Keratinocyte (primary cell): Measurements from ENCODE around the gene ACADSB. TPM values are rescaled to one million over a fixed set of nuclear protein-coding genes. Genes with fewer than 3 reads are reported as not detected.

Source experiments
- DNase-seq: peaks from one replicate; pipeline ENCODE4 v3.0.0-alpha.2; 2011; ENCODE audit warnings: low read depth, missing footprints, low spot score
- FAIRE-seq: peaks from 2 replicates; lab custom pipeline; 2011; peaks lifted over from hg19 to GRCh38; lab: Jason Lieb, UNC
- H2AFZ ChIP-seq: 2 replicates; pipeline ENCODE4 v1.6.0; 2012; ENCODE audit warnings: low read length, control low read depth, inconsistent platforms; ENCODE audit not compliant: control insufficient read depth
- H3K27ac ChIP-seq: 2 replicates; pipeline ENCODE4 v1.5.1; 2011; ENCODE audit warnings: low read length; ENCODE audit not compliant: control insufficient read depth, insufficient read depth
- H3K27me3 ChIP-seq: 3 replicates; pipeline ENCODE4 v1.6.0; 2011; ENCODE audit warnings: low read length; ENCODE audit not compliant: control insufficient read depth, insufficient read depth; ENCODE audit errors: extremely low read depth
- H3K36me3 ChIP-seq, 2 experiments: 2 replicates in 1 of 2; 3 replicates in 1 of 2; pipeline ENCODE4 v1.5.1; 2011; ENCODE audit warnings: low read length in 2 of 2, mild to moderate bottlenecking in 1 of 2; ENCODE audit not compliant: control insufficient read depth in 2 of 2, insufficient read depth in 2 of 2; ENCODE audit errors: extremely low read depth in 1 of 2
- H3K4me1 ChIP-seq: 3 replicates; pipeline ENCODE4 v1.5.1; 2011; ENCODE audit warnings: low read length; ENCODE audit not compliant: control insufficient read depth, insufficient read depth; ENCODE audit errors: extremely low read depth
- H3K4me2 ChIP-seq: 3 replicates; pipeline ENCODE4 v1.6.0; 2011; ENCODE audit warnings: low read depth, low read length; ENCODE audit not compliant: control insufficient read depth, insufficient read depth; ENCODE audit errors: extremely low read depth
- H3K4me3 ChIP-seq, 3 experiments: fragments of 200-600 bp in 1 of 3; sonication (generic) in 1 of 3; 2 replicates in 2 of 3; 3 replicates in 1 of 3; pipeline ENCODE4 v1.5.1; 2011 to 2016; ENCODE audit warnings: low read length in 3 of 3, mild to moderate bottlenecking in 3 of 3, control low read depth in 2 of 3, inconsistent platforms in 1 of 3, low read depth in 1 of 3, mixed read lengths in 1 of 3, mixed run types in 1 of 3, moderate library complexity in 1 of 3; ENCODE audit not compliant: control insufficient read depth in 2 of 3, insufficient read depth in 2 of 3; ENCODE audit errors: extremely low read depth in 1 of 3
- H3K79me2 ChIP-seq: 2 replicates; pipeline ENCODE4 v1.6.0; 2012; ENCODE audit warnings: low read length; ENCODE audit not compliant: control insufficient read depth, insufficient read depth
- H3K9ac ChIP-seq: 3 replicates; pipeline ENCODE4 v1.6.0; 2011; ENCODE audit warnings: low read length; ENCODE audit not compliant: control insufficient read depth, insufficient read depth; ENCODE audit errors: extremely low read depth
- H3K9me1 ChIP-seq: 3 replicates; pipeline ENCODE4 v1.6.0; 2011; ENCODE audit warnings: low read length; ENCODE audit not compliant: control insufficient read depth, insufficient read depth; ENCODE audit errors: extremely low read depth
- H3K9me3 ChIP-seq: 2 replicates; pipeline ENCODE4 v1.5.1; 2012; ENCODE audit warnings: low read depth, low read length; ENCODE audit not compliant: control insufficient read depth
- H4K20me1 ChIP-seq: 3 replicates; pipeline ENCODE4 v1.6.0; 2011; ENCODE audit warnings: low read length; ENCODE audit not compliant: control insufficient read depth, insufficient read depth; ENCODE audit errors: extremely low read depth
- EZH2 ChIP-seq: IDR thresholded peaks from one replicate; pipeline ENCODE4 v1.6.1; 2012; ENCODE audit warnings: inconsistent platforms, mild to moderate bottlenecking, low read length, moderate library complexity
- dilution Hi-C: fragments of 300-500 bp; cut with MboI; formaldehyde crosslinking; loops from one replicate; pipeline ENCODE4 v1.7.0; 2020; ENCODE audit warnings: low sequenced_read_pairs; ENCODE audit not compliant: extremely low pct_ligation_motif_present
- polyA plus RNA-seq, 5 experiments: library from polyadenylated mRNA; depleted of rRNA in 3 of 5; stranded (reverse) in 3 of 5; stranded (forward) in 1 of 5; unstranded in 1 of 5; fragments of >200 nt; gene quantifications; 1 replicate in 1 of 5; 2 replicates in 3 of 5; 3 replicates in 1 of 5; pipeline versions ENCODE4 v1.2.1 to v1.2.3, GENCODE V29; 2011 to 2012; ENCODE audit warnings: missing spikeins in 2 of 5, low read depth in 1 of 5, low replicate concordance in 1 of 5
- TF ChIP-seq, protein P1 (sequence below), 3 experiments: IDR thresholded peaks in 1 of 3; conservative IDR thresholded peaks in 1 of 3; optimal IDR thresholded peaks in 1 of 3; 2 replicates in 2 of 3; 3 replicates in 1 of 3; pipeline versions ENCODE3 to v1.5.1; 2011; ENCODE audit warnings: low read length in 3 of 3, mild to moderate bottlenecking in 3 of 3, moderate library complexity in 2 of 3, control low read depth in 1 of 3, inconsistent platforms in 1 of 3; ENCODE audit not compliant: insufficient read depth in 2 of 3; ENCODE audit errors: extremely low read depth in 1 of 3

ACADSB gene
- polyA plus RNA-seq, 1 donor (not counting 4 experiments of a cell fraction or from before 2014, with no cell fraction given), result 10.1 TPM

DNA sequence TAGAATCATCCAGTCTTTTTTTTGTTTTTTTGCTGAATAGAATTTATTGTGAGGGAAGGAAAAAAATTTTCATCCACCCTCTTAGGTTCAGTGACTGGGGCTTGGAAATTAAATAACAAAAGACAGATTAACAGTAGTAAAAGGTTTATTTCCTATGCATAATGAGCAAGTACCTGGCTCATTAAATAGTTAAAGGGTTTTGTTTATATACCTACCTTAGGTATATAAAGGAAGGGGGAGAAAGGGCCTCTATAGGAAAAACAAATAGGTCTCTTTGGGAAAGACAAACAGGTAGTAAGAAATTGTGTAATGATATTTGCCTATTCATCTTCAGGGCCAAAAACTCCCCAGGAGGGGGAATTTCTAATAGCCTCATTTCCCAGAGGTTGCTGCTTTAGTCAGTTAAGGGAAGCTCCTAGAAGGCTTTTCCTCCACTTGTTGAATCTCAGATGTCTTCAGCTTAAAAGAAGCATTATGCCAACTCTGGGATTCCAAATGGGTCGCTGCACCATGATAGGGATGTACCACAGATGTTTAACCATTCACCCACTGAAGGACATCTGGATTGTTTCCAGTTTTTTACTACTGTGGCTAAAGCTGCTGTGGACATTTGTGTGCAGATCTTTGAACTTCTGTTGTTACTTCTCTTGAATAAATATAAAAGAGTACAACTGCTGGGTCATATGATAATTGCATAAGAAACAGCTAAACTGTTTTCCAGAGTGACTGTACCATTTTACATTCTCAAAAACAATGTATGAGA is 11.3 kb downstream of the ACADSB start:
- Histone ChIP-seq H3K9ac (no peak overlapping the region), H3K27ac (no peak overlapping the region), H3K4me3 (no peak overlapping the region), H3K79me2 (no peaks in the 10 kb centered on the region), H2AFZ (no peak overlapping the region), H3K4me2 (no peak overlapping the region), H3K36me3 (no peaks in the 10 kb centered on the region), H3K4me1 (no peaks in the 10 kb centered on the region), H4K20me1 (no peaks in the 10 kb centered on the region), H3K27me3 (no peaks in the 10 kb centered on the region), H3K9me1 (no peaks in the 10 kb centered on the region), H3K9me3 (no peaks in the 10 kb centered on the region)
- TF ChIP-seq, protein P1, sequence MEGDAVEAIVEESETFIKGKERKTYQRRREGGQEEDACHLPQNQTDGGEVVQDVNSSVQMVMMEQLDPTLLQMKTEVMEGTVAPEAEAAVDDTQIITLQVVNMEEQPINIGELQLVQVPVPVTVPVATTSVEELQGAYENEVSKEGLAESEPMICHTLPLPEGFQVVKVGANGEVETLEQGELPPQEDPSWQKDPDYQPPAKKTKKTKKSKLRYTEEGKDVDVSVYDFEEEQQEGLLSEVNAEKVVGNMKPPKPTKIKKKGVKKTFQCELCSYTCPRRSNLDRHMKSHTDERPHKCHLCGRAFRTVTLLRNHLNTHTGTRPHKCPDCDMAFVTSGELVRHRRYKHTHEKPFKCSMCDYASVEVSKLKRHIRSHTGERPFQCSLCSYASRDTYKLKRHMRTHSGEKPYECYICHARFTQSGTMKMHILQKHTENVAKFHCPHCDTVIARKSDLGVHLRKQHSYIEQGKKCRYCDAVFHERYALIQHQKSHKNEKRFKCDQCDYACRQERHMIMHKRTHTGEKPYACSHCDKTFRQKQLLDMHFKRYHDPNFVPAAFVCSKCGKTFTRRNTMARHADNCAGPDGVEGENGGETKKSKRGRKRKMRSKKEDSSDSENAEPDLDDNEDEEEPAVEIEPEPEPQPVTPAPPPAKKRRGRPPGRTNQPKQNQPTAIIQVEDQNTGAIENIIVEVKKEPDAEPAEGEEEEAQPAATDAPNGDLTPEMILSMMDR (optimal IDR thresholded peaks at IDR 0.05 in 1 of 3, IDR thresholded peaks at IDR 0.05 in 1 of 3, conservative IDR thresholded peaks at IDR 0.05 in 1 of 3; ENCODE audit: extremely low read depth in 1 of 3, insufficient read depth in 2 of 3, low read length in 3 of 3), result no peak
- TF ChIP-seq EZH2, result no peak
- DNase-seq, result no peak
- FAIRE-seq, result no peak
- dilution Hi-C loops, result no loop called here

DNA sequence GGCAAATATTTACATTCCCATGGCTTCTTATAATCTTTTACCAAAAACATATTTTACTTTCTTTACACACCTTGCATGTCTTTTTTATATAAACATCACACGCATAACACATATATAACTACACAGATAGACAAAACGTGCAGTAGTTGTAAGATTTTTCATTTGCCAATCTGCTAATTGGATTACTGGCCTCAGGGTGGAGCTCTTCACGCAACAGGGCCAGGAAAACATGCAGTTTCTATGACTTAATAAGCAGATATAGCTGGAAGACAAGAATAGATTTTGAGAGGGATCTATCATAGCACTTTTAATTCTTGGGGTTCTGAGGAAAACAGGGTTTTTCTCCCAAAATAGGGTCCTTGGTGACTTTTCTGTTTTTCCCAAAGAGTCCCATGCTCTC is 12.7 kb downstream of the ACADSB start:
- DNase-seq, result no peak
- no peak for FAIRE-seq
- no peaks in the 10 kb centered on the region for H4K20me1 ChIP-seq

More for the DNA sequence above, 12.7 kb downstream of the ACADSB start:
- H3K9me3 ChIP-seq, result no peaks in the 10 kb centered on the region
- no peak overlapping the region for H3K4me2 ChIP-seq
- no peak overlapping the region for H3K27ac ChIP-seq
- no peaks in the 10 kb centered on the region for H3K4me1 ChIP-seq
- H3K9me1 ChIP-seq, result no peaks in the 10 kb centered on the region
- no peaks in the 10 kb centered on the region for H3K27me3 ChIP-seq
- no peak overlapping the region for H3K9ac ChIP-seq
- H2AFZ ChIP-seq, result no peak overlapping the region
- H3K36me3 ChIP-seq, result no peaks in the 10 kb centered on the region
- TF ChIP-seq, protein P1 (optimal IDR thresholded peaks at IDR 0.05 in 1 of 3, IDR thresholded peaks at IDR 0.05 in 1 of 3, conservative IDR thresholded peaks at IDR 0.05 in 1 of 3; ENCODE audit: extremely low read depth in 1 of 3, insufficient read depth in 2 of 3, low read length in 3 of 3), result peak; percentile 44 to 49 (median 48)
- TF ChIP-seq EZH2, result no peak
- H3K79me2 ChIP-seq, result no peaks in the 10 kb centered on the region
- dilution Hi-C loops, result no loop called here
- H3K4me3 ChIP-seq, result no peak overlapping the region
